Mammary epithelial cell (primary cell): ENCODE results near the gene ZPBP.

ENCODE experiments used
- CTCF ChIP-seq, 2 donors: IDR thresholded peaks in 1 of 2; conservative IDR thresholded peaks in 1 of 2; 2 replicates each; pipeline ENCODE4 v1.5.1; 2011 to 2012; ENCODE audit warnings: inconsistent platforms in 2 of 2, low read length in 2 of 2, mild to moderate bottlenecking in 2 of 2, control low read depth in 1 of 2, low read depth in 1 of 2; ENCODE audit not compliant: insufficient read depth in 1 of 2; ENCODE audit errors: extremely low read depth in 1 of 2
- EZH2 ChIP-seq: IDR thresholded peaks from 2 replicates; pipeline ENCODE4 v1.6.1; 2012; ENCODE audit warnings: low read length, inconsistent platforms, borderline replicate concordance

GRCh38 chr7:50119815-50120637, 27.0 kb upstream of the ZPBP start:
- TF ChIP-seq CTCF (conservative IDR thresholded peaks at IDR 0.05 in 1 of 2, IDR thresholded peaks at IDR 0.05 in 1 of 2; ENCODE audit: extremely low read depth in 1 of 2, insufficient read depth in 1 of 2, low read depth in 1 of 2, low read length in 2 of 2) (peak in 1 of 2 donors; percentile 15), EZH2 (no peak)
